ENCODE data around the gene ZCCHC7. TPM values are rescaled to one million over a fixed set of nuclear protein-coding genes. Genes with fewer than 3 reads are reported as not detected.

Gene ZCCHC7
- total RNA-seq, 4 donors from 2014 or later = 12.4 to 56.9 (median 17.7) TPM

- no peak for TF ChIP-seq POLR2A (IDR thresholded peaks at IDR 0.05)
- TF ChIP-seq CTCF (IDR thresholded peaks at IDR 0.05) = no peak
- H3K4me1 ChIP-seq = no peaks in the 10 kb centered on the region
- no peak for DNase-seq
Measured at GRCh38 chr9:37340961-37341360, 220.6 kb downstream of the ZCCHC7 start.

GRCh38 chr9:37341704-37342103 is 221.3 kb downstream of the ZCCHC7 start:
- Histone ChIP-seq H3K36me3 (no peaks in the 10 kb centered on the region), H3K27ac (no peak overlapping the region)
- no peak for DNase-seq

More at GRCh38 chr9:37340961-37341360, 220.6 kb downstream of the ZCCHC7 start:
- Histone ChIP-seq H3K27ac (no peak overlapping the region), H3K9me3 (no peaks in the 10 kb centered on the region), H3K4me3 (no peak overlapping the region), H3K27me3 (no peaks in the 10 kb centered on the region), H3K36me3 (no peaks in the 10 kb centered on the region)

GRCh38 chr9:37342493-37342892 is 222.1 kb downstream of the ZCCHC7 start:
- no peaks in the 10 kb centered on the region for H3K36me3 ChIP-seq
- H3K27me3 ChIP-seq = no peaks in the 10 kb centered on the region
- H3K4me3 ChIP-seq = no peak overlapping the region
- H3K4me1 ChIP-seq = no peaks in the 10 kb centered on the region
- no peak for TF ChIP-seq POLR2A (IDR thresholded peaks at IDR 0.05)
- TF ChIP-seq CTCF (IDR thresholded peaks at IDR 0.05) = no peak
- no peaks in the 10 kb centered on the region for H3K9me3 ChIP-seq
- H3K27ac ChIP-seq = no peak overlapping the region
- no peak for DNase-seq

More at GRCh38 chr9:37341704-37342103, 221.3 kb downstream of the ZCCHC7 start:
- no peak overlapping the region for H3K4me3 ChIP-seq
- H3K4me1 ChIP-seq = no peaks in the 10 kb centered on the region
- H3K9me3 ChIP-seq = no peaks in the 10 kb centered on the region
- H3K27me3 ChIP-seq = no peaks in the 10 kb centered on the region
- TF ChIP-seq CTCF (IDR thresholded peaks at IDR 0.05) (no peak), POLR2A (IDR thresholded peaks at IDR 0.05) (no peak)

- no peak overlapping the region for H3K4me3 ChIP-seq
- no peak overlapping the region for H3K27ac ChIP-seq
- H3K27me3 ChIP-seq = no peaks in the 10 kb centered on the region
- no peak for TF ChIP-seq POLR2A (IDR thresholded peaks at IDR 0.05)
- TF ChIP-seq CTCF (IDR thresholded peaks at IDR 0.05) = no peak
- no peaks in the 10 kb centered on the region for H3K9me3 ChIP-seq
- H3K36me3 ChIP-seq = no peaks in the 10 kb centered on the region
- H3K4me1 ChIP-seq = no peaks in the 10 kb centered on the region
- no peak for DNase-seq
Measured at GRCh38 chr9:37342895-37343294, 222.5 kb downstream of the ZCCHC7 start.

GRCh38 chr9:37343724-37344123 is 223.3 kb downstream of the ZCCHC7 start:
- Histone ChIP-seq H3K27me3 (no peaks in the 10 kb centered on the region), H3K4me3 (no peak overlapping the region), H3K4me1 (no peaks in the 10 kb centered on the region), H3K36me3 (no peaks in the 10 kb centered on the region), H3K27ac (no peak overlapping the region), H3K9me3 (no peaks in the 10 kb centered on the region)
- TF ChIP-seq CTCF (IDR thresholded peaks at IDR 0.05) (no peak), POLR2A (IDR thresholded peaks at IDR 0.05) (no peak)
- DNase-seq = no peak

GRCh38 chr9:37345038-37345437 is 224.7 kb downstream of the ZCCHC7 start:
- no peak overlapping the region for H3K27ac ChIP-seq
- DNase-seq = no peak
- no peak overlapping the region for H3K4me3 ChIP-seq
- no peak for TF ChIP-seq POLR2A (IDR thresholded peaks at IDR 0.05)
- no peak for TF ChIP-seq CTCF (IDR thresholded peaks at IDR 0.05)
- no peaks in the 10 kb centered on the region for H3K27me3 ChIP-seq
- H3K36me3 ChIP-seq = peaks cover 0 to 4% (median 0%) of the 10 kb centered on the region in 3 donors
- no peaks in the 10 kb centered on the region for H3K9me3 ChIP-seq
- H3K4me1 ChIP-seq = no peaks in the 10 kb centered on the region
